ENCODE measurements around the gene AOC2.
"Not testable (repeated sequence)": the region's sequence is repeated elsewhere in the genome, so short reads cannot be mapped to it uniquely, and the experiment has no call there.

AOC2 gene

DNA sequence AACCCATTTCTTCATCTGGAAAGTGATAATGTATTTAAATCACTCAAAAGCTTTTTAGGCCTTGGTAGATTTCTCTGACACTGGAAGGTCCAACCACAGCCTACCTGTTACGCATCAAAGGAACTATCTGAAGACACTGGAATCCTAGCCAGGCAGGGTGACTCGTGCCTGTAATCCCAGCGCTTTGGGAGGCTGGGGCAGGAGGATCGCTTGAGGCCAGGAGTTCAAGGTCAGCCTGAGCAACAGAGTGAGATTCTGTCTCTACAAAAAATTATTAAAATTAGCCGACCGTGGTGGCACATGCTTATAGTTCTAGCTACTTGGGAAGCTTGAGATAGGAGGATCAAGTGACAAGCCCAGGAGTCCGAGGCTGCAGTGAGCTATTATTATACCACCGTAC, 37.8 kb downstream of the AOC2 start:
- no peak for DNase-seq

DNA sequence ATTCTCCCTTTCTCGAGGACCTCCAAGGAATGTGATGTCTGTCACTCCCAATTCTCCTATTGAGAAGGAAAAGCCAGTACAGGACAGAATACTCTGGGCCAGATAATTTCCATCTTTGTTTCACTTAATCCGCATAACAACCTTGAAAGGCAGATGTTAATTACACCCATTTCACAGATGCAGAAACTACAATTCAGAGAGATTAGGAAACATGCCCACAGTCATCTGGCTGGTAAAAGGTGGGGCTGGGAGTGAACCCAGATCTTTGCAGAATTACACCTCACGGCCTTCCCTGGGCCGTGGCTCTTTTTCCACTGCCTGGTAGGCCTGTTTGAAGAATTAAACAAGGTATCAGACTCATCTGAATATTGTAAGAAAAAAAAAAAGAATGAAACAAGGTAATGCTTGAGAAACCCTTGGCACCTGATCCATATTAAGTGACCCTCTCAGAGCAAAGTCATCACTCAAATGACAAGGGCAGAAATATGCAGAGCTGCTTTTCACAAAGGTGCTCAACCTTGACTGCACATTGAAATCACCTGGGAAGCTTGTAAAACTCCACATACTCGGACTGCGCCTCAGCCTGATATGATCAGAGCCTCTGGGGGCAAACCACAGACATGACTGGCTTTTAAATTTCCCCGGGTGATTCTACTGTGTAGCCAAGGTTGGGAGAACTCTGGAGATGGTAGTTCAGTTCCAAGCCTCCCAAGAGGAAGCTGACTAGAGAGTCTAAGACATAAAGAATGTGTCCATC, 39.6 kb downstream of the AOC2 start:
- DNase-seq, result no peak

DNA sequence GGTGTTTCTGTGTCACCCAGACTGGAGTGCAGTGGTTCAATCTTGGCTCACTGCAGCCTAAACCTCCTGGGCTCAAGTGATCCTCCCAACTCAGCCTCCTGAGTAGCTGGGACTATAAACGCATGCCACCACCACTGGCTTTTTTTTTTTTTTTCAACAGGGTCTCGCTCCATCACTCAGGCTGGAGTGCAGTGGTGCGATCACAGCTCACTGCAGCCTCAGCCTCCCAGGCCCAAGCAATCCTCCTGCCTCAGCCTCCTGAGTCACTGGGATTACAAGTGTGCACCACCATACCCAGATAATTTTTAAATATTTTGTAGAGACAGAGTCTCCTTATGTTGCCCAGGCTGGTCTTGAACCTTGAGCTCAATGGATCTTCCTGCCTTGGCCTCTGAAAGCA, 41.4 kb downstream of the AOC2 start:
- DNase-seq, result not testable (repeated sequence)

DNA sequence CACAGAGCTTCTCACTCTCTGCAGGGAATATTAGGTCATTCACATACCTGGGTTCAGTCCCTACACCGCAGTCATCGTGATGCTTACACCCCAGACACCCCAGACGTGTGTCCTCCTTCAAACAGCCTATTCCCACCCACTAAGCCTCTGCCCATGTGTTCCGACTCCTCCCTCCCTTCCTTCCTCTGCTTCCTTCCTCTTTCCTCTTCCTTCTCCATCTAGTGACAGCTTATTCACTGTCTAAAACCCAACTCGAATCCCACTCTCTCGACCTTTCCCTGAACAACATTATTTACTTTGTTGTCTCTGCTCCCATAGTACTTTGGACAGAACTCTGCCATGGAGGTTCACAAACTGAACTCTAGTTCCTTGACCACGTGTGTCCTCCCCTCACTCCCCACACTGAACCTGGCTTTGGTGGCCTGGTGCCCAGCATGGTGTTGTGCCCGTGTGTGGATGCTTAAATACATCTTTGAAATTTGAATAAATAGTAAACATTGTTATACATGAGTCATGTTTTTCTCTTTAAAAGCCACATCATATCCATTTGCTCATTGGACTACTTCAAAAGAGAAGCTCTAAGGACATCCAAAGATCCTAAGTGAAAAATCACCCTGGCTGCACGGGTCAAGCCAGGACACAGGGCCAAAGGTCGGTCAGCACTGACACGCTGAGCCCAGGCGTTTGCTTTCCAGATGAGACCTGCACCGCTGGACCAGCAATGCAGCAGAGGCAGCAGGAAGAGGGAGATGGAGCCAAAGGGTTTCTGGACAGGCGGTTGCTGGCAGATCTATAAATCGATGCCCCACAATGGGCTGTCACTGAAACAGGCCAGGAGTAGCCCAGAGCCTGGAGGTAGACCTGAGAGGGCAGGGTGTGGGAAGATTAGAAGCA, 42.1 kb downstream of the AOC2 start:
- DNase-seq, result no peak

DNA sequence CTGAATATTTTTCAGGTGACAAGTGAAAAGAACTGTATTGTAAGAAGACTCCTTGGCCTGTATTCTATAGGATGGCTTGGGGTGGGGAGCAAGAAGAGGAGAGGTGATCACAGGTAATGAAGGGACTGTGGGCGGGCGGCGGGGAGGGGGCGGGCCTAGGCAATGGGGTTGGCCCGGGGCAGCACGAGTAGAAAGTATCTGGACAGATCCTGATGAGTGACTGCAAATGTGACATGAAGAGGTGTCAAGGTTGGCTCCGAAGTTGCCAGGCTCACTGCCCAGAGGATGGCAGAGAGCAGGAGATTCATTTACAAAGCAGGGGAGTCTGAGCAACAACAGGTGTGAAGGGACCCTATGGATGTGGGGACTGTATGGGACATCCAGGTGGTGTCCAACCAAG, 45.4 kb downstream of the AOC2 start:
- DNase-seq, result no peak

DNA sequence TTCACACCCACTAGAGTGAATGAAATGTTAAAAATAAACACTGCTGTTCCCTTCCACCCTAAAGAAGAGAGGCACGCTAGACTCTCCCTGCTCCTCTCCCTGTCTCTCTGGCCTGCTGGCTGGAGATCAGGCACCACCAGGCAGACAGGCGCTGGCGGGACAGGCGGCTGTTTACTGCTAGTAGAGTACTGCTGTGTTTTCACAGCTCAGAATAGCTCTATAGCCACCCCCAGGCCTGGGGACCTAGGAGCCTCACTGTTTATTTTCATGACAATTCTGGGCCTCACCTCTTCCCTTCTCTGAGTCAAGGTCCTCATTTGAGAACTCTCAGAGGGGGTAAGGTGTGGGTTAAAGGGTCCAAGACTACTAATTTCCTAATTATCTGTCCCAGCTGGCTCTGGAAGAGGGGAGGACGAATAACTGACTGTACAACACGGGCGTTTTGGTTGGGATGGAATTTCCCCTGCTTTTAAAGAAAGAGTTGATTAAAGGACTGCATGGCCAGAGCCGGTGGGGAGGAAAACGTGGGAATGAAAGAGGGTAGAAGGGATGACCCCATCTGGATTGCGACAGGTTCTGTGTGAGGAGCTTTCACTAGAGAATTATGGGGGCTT, 47.3 kb downstream of the AOC2 start:
- no peak for DNase-seq

DNA sequence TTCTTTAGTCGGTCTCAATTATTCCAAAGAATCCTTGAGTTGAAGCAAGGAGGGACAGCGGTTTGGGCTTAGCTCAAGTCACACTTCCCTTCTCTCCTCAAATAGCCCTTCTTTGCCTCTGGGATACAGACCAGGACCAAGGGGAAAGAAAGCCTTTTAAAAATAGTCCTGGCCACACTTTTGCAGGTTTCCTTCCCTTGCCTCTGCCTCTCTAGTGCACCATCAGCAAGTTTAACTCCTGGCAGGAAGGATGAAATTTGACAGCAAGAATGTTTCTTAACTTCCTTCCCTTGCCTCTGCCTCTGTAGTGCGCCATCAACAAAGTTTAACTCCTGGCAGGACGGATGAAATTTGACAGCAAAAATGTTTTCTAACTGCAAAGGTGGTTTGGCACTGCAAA, 49.0 kb downstream of the AOC2 start:
- DNase-seq, result no peak

DNA sequence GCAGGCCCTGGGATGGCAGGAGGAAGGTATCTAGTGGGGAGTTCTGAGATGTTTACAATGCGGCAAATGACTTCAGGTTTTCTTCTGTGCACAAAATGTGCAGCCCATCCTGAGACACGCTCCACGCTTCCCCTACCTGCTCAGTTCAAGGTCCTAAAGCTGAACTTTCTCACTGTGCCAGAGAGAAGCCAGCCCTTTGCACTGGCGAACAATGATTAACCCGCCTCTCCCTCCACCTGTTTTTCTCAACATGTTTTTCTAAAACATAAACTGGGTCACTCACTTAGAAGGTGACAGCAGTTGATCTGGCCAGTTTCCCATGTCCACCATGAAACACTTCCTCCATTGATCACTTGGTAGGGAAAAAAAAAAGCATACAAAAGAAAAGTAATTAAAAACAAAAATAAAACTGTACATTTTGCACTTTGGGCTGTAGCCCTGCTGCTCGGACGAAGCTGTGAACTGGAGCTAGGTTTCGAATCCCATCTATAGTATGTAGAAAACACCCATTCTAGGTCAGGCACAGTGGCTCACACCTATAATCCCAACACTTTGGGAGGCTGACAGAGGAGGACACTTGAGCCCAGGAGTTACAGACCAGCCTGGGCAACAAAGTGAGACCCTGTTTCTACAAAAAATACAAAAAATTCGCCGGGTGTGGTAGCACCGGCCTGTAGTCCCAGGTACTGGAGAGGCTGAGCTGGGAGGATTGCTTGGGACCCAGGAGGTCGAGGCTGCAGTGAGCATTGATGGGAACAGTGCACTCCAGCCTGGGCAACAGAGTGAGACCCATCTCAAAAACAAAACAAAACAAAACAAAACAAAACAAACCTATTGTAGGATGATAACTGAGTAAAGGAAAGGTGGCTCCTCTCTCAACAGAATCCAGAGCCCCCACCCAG, 50.2 kb downstream of the AOC2 start:
- no peak for DNase-seq

DNA sequence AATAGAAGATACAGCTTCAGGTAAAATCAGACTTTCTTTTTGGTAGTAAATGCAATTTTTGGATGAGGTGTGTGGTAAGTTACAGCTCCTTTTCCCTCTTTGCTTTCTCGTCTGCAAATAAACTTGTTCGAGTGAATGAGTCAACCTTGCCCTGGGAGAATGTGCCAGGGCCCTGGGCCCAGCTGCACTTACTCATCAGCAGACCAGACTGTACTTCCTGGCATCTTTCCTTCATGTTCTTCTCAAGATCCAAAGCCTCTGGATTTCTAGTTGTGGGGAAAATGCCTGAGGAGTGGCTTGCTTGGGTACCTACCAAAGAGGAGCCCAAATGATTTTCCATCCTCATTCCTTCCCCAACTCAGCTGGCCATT, 50.8 kb downstream of the AOC2 start:
- DNase-seq, result no peak

DNA sequence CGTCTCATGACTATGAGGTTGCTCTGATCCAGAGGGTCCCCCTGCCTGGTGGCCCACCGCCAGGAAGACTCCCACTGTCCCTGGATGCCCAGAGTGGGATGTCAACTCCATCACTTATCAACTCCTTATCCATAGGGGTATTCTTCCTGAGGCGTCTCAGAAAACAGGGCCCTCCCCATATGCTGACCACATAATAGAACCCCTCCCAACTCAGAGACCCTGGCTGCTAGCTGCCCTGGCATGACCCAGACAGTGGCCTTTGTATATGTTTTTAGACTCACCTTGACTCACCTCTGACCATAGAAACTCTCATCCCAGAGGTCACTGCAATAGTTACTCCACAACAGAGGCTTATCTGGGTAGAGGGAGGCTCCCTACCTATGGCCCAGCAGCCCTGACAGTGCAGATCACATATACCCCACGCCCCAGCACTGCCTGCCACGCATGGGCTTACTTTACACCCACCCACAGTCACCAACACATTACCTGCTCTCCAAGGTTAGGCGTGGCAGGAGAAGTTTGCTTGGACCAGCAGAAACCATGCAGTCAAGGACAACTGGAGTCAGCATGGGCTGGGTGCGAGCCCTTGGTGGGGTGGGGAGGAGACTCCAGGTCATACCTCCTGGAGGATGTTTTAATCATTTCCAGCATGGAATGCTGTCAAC, 53.9 kb downstream of the AOC2 start:
- DNase-seq, result no peak

DNA sequence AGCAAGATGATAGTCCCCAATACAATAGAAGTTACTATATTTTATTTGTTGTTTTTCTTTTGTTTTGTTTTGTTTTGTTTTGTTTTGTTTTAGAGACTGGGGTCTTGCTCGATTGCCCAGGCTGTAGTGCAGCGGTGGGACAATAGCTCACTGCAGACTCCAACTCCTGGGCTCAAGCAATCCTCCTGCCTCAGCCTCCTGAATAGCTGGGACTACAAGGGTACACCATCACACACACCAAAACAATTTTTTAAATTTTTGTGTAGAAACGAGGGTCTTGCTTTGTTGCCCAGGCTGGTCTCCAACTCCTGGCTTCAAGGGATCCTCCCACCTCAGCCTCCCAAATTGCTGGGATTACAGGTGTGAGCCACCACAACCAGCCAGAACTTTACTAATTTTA, 55.6 kb downstream of the AOC2 start:
- DNase-seq, result not testable (repeated sequence)

Measured in NCI-H345 (cell line).